GM15510 (cell line): Measurements from ENCODE around the gene SUPT20HL2.

Experiments used
- POLR2A ChIP-seq: IDR thresholded peaks from 3 replicates; pipeline ENCODE4 v1.6.1; 2011; ENCODE audit warnings: borderline replicate concordance; ENCODE audit not compliant: insufficient read length; ENCODE audit errors: extremely low read depth

SUPT20HL2 gene

DNA sequence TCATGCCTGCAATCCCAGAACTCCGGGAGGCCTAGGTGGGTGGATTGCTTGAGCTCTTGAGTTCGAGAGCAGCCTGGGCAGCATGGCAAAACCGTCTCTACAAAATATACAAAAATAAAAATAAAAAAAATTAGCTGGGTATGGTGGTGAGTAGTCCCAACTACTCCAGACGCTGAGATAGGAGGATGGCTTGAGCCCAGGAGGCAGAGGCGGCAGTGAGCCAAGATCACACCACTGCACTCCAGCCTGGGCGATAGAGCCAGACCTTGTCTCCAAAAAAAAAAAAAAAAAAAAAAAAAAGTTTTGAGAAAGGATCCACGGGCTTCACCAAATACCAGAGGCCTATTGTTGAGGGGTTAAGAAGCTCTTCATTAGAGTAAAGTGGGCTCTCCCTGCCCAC is 8.0 kb downstream of the SUPT20HL2 start:
- no peak for TF ChIP-seq POLR2A

DNA sequence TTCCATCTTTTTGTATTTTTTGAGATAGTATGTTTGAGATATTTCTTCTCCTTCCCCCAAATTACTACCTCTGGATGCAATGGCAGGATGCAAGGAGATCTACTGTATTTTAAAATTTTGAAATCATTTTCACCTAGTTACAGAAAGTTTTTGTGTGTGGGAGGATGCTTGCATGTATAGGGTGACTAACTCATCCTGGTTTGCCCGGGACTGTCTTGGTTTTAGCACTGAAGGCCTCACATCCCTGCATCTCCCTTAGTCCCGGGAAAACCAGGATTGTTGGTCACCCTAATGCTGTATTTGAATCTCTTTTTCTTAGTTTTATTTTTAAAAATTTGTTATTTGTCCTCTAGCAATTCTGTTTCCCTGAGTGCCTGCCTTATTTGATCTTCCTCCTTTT is 12.1 kb downstream of the SUPT20HL2 start:
- no peak for TF ChIP-seq POLR2A

DNA sequence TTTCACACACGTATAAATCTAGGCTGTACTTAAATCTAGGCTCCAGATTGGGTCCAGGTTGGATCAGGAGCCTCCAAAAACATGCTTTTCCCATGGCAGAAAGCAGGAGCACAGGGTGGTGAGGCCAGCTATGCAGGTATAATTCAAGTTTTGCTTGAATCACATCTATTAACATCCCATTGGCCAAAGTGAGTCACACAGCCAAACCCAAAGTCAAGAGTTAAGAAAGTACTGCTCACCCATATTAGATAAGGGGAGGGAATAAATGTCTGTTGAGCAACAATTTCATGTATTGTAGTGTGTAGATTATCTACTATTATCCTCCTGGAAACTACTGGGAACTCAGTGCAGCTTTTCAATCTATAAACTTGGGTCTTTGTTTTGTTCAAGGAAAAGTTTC is 12.8 kb downstream of the SUPT20HL2 start:
- TF ChIP-seq POLR2A: no peak

- TF ChIP-seq POLR2A: no peak
Measured at GRCh38 chrX:24298191-24298590, 15.7 kb downstream of the SUPT20HL2 start.

DNA sequence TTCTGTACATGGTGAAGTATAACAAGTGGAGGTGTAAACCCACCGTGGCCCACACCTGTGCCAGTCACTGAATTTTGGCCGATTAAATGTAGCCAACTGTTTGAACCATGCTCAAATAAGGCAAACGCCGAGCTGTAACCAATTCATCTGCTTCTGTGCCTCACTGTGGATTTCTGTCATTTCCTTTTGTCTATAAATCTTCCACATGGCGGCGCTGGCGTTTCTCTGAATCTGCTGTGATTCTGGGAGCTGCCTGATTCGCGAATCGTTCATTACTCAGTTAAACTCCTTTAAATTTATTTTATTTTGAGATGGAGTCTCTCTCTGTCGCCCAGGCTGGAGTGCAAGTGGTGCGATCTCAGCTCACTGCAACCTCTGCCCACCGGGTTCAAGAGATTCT is 19.2 kb downstream of the SUPT20HL2 start:
- TF ChIP-seq POLR2A: no peak

GRCh38 chrX:24293412-24293811 is 20.5 kb downstream of the SUPT20HL2 start:
- TF ChIP-seq POLR2A: no peak

GRCh38 chrX:24292353-24292752 is 21.5 kb downstream of the SUPT20HL2 start:
- no peak for TF ChIP-seq POLR2A

GRCh38 chrX:24285082-24285481 is 28.8 kb downstream of the SUPT20HL2 start:
- TF ChIP-seq POLR2A: no peak

DNA sequence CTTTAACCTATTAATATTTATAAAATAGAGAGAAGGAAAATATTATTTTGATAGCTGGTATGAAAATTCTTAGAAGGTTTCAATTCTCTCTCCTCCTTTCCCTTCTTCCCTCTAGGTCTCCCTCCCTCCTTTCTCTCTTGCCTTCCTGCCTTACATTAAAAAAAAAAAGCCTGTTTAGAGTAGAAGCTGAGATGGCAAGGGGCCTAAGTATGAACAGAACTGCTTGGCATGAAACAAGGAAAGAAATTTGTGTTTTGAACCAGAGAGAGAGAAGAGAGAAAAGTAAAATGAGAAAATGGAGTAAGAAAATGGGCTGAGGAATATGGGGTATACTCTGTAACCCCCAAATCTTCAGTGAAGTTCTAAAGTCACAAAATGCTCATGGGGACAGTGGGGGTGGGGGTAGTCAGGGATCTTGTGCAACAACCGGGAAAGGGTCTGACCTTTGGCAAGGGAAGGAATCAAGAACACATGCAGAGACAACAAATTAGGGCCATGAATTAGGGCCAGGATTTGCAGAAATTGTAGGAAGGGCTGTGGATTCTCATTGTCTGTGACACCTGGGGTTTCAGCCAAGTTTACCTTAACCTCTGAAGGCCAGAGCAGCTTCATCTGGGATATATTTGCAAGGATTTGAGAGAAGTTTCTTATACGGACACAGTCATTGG is 30.6 kb downstream of the SUPT20HL2 start:
- no peak for TF ChIP-seq POLR2A

- no peak for TF ChIP-seq POLR2A
Measured at GRCh38 chrX:24282381-24283126, 31.3 kb downstream of the SUPT20HL2 start.

DNA sequence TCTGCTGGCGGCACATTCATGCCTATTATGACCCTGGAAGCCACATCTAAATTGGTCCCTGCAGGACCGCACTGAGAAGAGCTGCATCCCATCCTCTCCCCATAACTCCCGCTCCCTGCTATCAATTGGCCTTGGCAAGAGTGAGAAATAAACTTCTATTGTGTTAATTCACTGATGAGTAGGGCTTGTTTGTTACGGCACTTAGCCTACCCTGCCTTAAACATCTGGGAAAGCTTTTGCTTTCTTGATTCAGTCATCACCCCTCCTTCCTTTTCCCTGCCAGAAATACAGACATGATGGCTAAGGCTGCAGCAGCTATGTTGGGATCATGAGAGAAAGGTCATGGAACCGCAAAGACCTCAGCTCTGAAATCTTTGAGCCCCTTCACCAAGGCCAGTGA is 36.5 kb downstream of the SUPT20HL2 start:
- no peak for TF ChIP-seq POLR2A

DNA sequence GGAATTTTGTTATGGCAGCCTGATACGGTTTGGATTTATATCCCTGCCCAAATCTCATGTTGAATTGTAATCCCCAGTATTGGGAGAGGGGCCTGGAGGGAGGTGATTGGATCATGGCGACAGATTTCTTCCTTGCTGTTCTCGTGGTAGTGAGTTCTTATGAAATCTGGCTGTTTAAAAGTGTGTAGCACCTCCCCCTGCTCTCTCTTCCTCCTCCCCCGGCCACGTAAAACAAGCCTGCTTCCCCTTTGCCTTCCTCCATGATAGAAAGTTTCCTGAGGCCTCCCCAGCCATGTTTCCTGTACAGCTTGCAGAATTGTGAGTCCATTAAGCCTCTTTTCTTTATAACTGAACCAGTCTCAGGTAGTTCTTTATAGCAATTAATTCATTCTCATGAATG is 37.9 kb downstream of the SUPT20HL2 start:
- TF ChIP-seq POLR2A: no peak

- TF ChIP-seq POLR2A: no peak
Measured at GRCh38 chrX:24271262-24271661, 42.6 kb downstream of the SUPT20HL2 start.

DNA sequence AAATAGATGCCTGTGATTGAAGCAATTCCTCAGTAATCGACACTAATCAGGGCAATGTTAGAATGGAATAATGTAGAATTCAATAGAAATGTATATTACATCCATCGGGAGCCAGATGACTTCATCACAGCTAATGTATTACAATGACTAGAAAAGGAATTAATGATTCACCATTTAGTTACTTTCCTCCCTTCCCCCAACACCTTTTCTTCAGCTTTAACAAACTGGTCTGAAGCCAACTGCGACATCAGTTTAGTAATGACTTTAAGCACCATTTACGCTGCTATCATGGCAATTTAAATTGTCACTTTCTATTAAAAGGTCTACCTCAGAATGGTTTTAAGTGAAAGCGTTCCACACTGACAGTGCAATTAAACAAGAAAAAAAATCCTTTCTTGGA is 45.1 kb downstream of the SUPT20HL2 start:
- TF ChIP-seq POLR2A: no peak

DNA sequence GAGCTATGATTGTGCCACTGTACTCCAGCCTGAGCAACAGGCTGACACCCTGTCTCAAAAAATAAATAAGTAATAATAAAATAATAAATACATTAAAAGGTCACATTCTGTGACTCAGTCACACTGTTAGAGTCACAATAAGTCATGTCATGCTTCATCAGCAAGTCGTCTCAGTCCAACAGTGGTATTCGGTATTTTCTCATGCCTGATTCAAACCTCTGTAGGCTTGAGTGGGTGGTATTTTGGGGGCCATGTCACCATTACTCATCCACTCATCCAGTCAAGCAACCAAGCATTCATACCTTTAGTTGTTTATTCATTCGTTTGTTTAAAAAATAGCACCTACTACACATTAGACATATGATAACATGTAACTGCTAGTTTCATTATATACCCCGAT is 46.9 kb downstream of the SUPT20HL2 start:
- TF ChIP-seq POLR2A: no peak

GRCh38 chrX:24264383-24264782 is 49.5 kb downstream of the SUPT20HL2 start:
- TF ChIP-seq POLR2A: no peak
